MM.1S (cell line): ENCODE measurements around the gene GTF3C2.

Experiments
- EZH2 ChIP-seq: fragments of 300-600 bp; sonication (generic); optimal IDR thresholded peaks from 2 replicates; pipeline ENCODE3; 2017; ENCODE audit warnings: low read depth, mild to moderate bottlenecking, antibody characterized with exemption, low read length, mixed read lengths
- EZH2phosphoT487 ChIP-seq: fragments of 300-600 bp; sonication (generic); IDR thresholded peaks from 2 replicates; pipeline ENCODE4 v1.6.1; 2018; ENCODE audit warnings: antibody characterized with exemption, low read length
- TF ChIP-seq, protein P1 (sequence below): fragments of 300-600 bp; sonication (generic); IDR thresholded peaks from 2 replicates; pipeline ENCODE4 v1.5.1; 2016; ENCODE audit warnings: antibody characterized with exemption, low read length, mixed read lengths

DNA sequence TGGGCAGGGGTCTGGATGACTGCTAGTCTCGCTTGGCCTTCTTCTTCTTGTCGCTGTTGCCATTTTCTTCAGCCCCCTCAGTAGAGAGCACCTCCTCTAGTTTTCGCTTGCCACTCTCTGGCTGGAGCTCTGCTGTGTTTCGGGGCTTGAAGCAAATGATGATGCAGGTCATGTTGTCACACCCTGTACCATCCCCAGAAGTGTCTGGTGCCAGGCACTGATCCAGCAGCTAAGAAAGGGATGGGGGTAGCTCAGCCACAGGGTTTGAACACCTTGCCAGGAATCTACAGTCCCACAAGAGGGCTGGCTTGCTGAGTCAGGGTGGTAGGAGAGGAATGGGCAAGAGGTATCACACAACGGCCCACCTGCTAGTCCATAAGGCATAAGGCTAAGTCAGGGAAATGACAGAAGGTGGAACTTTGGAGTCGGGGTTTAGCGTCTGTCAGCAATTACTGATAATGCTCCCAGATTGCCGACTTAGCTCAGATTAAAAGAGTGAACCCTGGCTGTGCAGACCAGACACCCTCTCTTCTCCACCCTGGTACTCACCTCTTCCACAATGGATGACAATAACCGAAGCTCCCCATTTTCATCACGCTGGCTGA is 25.1 kb upstream of the GTF3C2 start:
- no peak for TF ChIP-seq EZH2
- TF ChIP-seq, protein P1, sequence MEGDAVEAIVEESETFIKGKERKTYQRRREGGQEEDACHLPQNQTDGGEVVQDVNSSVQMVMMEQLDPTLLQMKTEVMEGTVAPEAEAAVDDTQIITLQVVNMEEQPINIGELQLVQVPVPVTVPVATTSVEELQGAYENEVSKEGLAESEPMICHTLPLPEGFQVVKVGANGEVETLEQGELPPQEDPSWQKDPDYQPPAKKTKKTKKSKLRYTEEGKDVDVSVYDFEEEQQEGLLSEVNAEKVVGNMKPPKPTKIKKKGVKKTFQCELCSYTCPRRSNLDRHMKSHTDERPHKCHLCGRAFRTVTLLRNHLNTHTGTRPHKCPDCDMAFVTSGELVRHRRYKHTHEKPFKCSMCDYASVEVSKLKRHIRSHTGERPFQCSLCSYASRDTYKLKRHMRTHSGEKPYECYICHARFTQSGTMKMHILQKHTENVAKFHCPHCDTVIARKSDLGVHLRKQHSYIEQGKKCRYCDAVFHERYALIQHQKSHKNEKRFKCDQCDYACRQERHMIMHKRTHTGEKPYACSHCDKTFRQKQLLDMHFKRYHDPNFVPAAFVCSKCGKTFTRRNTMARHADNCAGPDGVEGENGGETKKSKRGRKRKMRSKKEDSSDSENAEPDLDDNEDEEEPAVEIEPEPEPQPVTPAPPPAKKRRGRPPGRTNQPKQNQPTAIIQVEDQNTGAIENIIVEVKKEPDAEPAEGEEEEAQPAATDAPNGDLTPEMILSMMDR: no peak
- no peak for TF ChIP-seq EZH2phosphoT487
